GM20000 (cell line): ENCODE measurements around the gene LRMDA.

Source experiments
- DNase-seq: peaks from one replicate; pipeline ENCODE4 v3.0.0; 2012; ENCODE audit warnings: low spot score
- CTCF ChIP-seq: IDR thresholded peaks from 2 replicates; pipeline ENCODE4 v1.5.1; 2012; ENCODE audit warnings: mild to moderate bottlenecking, control low read depth; ENCODE audit errors: extremely low read depth, missing control alignments

Gene LRMDA

GRCh38 chr10:75665707-75666106 lies 234.3 kb downstream of the LRMDA start:
- DNase-seq = no peak
- no peak for TF ChIP-seq CTCF

GRCh38 chr10:75672111-75672671 lies 240.8 kb downstream of the LRMDA start:
- DNase-seq = no peak
- TF ChIP-seq CTCF = no peak

GRCh38 chr10:75672842-75673241 lies 241.4 kb downstream of the LRMDA start:
- TF ChIP-seq CTCF = no peak
- no peak for DNase-seq

GRCh38 chr10:75677541-75677940 lies 246.1 kb downstream of the LRMDA start:
- TF ChIP-seq CTCF = no peak
- no peak for DNase-seq

GRCh38 chr10:75678527-75678926 lies 247.1 kb downstream of the LRMDA start:
- DNase-seq = no peak
- TF ChIP-seq CTCF = no peak

GRCh38 chr10:75679536-75679935 lies 248.1 kb downstream of the LRMDA start:
- TF ChIP-seq CTCF = no peak
- DNase-seq = no peak

- TF ChIP-seq CTCF = no peak
- no peak for DNase-seq
Observed at GRCh38 chr10:75681334-75681733, 249.9 kb downstream of the LRMDA start.
